Muscle of arm (tissue), 14 donors: ENCODE measurements around the gene NKX2-3. TPM values are rescaled to one million over a fixed set of nuclear protein-coding genes. Genes with fewer than 3 reads are reported as not detected.

ENCODE experiments used
- DNase-seq: peaks from one replicate; pipeline ENCODE4 v3.0.0-alpha.2; 2013
- long read RNA-seq, 11 donors: transcript quantifications; one replicate each; lab custom pipeline, GENCODE V29; 2026
- polyA plus RNA-seq, 12 donors: library from polyadenylated mRNA; unstranded; fragments of 120-200 nt; gene quantifications; one replicate each; pipeline ENCODE4 v1.2.1, GENCODE V29; 2013; ENCODE audit not compliant: insufficient read length in 12 of 12

Gene NKX2-3
- 1 to 10 TPM in 5 of 12 donors, under 1 TPM in 4, not detected in 3; 0.09 to 5.4 (median 1.1) TPM for polyA plus RNA-seq
- long read RNA-seq, donor 1, partial matches to known transcripts = 0 of 2 reads
- long read RNA-seq, donor 1, other reads (novel, unspliced or antisense) = 0 of 2 reads
- long read RNA-seq, donor 2 = 0 reads
- long read RNA-seq, donor 3 = 0 reads
- long read RNA-seq, donor 4 = 0 reads
- long read RNA-seq, donor 5 = 0 reads
- long read RNA-seq, donor 6 = 0 reads
- long read RNA-seq, donor 7 = 0 reads
- long read RNA-seq, donor 8, partial matches to known transcripts = 0 of 1 reads
- long read RNA-seq, donor 8, other reads (novel, unspliced or antisense) = 0 of 1 reads
- long read RNA-seq, donor 9 = 0 reads
- long read RNA-seq, donor 10 = 0 reads
- long read RNA-seq, donor 11 = 0 reads

GRCh38 chr10:99532687-99533495 is at the start of gene NKX2-3:
NKX2-3 (plus strand) TSS chr10:99532942; CDS start chr10:99533132, 190 bp downstream.
- DNase-seq = no peak

GRCh38 chr10:99484626-99485581 is 47.8 kb upstream of the NKX2-3 start:
- no peak for DNase-seq

- no peak for DNase-seq
Measured at GRCh38 chr10:99487125-99487807, 45.5 kb upstream of the NKX2-3 start.

GRCh38 chr10:99489271-99489670 is 43.5 kb upstream of the NKX2-3 start:
- DNase-seq = no peak

- DNase-seq = no peak
Measured at GRCh38 chr10:99497343-99498025, 35.3 kb upstream of the NKX2-3 start.

- DNase-seq = no peak
Measured at GRCh38 chr10:99506416-99506815, 26.3 kb upstream of the NKX2-3 start.

- DNase-seq = no peak
Measured at GRCh38 chr10:99507265-99507664, 25.5 kb upstream of the NKX2-3 start.

- DNase-seq = no peak
Measured at GRCh38 chr10:99513061-99513460, 19.7 kb upstream of the NKX2-3 start.

- DNase-seq = no peak
Measured at GRCh38 chr10:99519690-99520039, 13.1 kb upstream of the NKX2-3 start.

- no peak for DNase-seq
Measured at GRCh38 chr10:99520040-99520846, 12.5 kb upstream of the NKX2-3 start.

- no peak for DNase-seq
Measured at GRCh38 chr10:99520847-99521764, 11.6 kb upstream of the NKX2-3 start.

- no peak for DNase-seq
Measured at GRCh38 chr10:99521765-99522469, 10.8 kb upstream of the NKX2-3 start.

GRCh38 chr10:99522470-99523250 is 10.1 kb upstream of the NKX2-3 start:
- DNase-seq = no peak

GRCh38 chr10:99523251-99523773 is 9.4 kb upstream of the NKX2-3 start:
- no peak for DNase-seq

GRCh38 chr10:99524050-99524666 is 8.6 kb upstream of the NKX2-3 start:
- no peak for DNase-seq

GRCh38 chr10:99524736-99525380 is 7.9 kb upstream of the NKX2-3 start:
- DNase-seq = no peak
